GM19043 (cell line): ENCODE measurements around the gene AKNAD1.

Experiments
- ATAC-seq: cut with Tn5 transposase; IDR thresholded peaks from one replicate; pipeline ENCODE4 v1.9.1; 2021; ENCODE audit warnings: low read depth; ENCODE audit not compliant: unreplicated experiment

The AKNAD1 gene

DNA sequence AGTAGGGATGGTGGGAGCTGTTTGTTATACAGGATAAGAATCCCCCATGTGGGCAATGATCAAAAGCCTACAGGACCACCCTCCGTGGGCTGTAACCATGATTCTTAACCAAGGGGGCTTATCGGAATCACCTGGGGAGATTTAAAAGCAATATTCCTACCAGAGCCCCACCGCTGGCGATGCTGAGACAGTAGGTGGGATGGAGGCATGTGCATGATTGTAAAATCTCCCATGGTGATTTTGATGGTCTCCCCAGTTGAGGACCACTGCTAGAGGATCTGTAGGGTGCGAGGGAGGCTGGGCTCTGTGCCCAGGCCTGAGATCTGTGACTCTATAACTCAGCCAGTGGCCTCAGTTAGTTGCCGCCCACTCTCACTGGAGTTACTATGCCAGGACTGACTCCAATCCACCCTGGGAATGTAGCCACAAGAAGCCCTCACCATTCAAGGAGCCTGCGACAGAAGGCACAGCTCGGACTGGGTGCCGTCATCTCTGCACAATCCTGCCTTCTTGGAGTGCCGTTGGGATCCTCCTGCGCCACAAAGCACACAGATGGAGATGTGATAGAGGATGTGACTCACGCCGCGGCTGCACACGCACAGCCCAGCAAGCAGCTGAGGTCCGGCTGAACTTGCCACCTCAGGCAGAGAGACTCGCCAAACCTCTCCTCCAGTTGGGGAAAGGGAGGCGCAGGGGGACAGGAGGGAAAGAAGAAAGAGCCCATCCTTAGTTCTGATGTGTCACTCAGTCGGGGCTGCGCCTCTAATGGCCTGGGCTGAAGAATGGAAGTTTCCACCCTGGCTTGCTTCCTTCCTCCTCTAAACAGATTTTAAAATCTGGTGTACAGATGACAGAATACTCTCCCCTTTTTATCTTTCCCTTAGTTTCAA, 26.5 kb downstream of the AKNAD1 start:
- no peak for ATAC-seq

DNA sequence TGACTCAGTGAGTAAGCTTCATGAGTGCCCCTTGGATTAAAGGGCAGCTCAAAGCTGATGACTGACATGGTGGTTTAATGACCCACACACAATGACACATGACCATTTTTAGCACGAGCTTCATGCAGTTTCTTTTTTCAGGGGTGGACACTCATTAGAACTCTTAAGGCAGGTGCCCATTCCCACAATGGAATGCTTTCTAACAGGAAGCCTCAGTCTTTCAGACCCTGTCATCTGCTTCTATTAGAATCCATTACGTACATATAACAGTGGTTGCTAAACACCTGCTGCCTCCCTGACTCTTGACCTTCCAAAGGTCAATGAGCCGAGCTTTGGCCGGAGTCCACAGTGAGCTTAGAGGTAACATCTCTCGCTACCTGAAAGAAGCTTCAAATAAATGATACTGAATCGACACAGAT, 27.4 kb downstream of the AKNAD1 start:
- no peak for ATAC-seq

DNA sequence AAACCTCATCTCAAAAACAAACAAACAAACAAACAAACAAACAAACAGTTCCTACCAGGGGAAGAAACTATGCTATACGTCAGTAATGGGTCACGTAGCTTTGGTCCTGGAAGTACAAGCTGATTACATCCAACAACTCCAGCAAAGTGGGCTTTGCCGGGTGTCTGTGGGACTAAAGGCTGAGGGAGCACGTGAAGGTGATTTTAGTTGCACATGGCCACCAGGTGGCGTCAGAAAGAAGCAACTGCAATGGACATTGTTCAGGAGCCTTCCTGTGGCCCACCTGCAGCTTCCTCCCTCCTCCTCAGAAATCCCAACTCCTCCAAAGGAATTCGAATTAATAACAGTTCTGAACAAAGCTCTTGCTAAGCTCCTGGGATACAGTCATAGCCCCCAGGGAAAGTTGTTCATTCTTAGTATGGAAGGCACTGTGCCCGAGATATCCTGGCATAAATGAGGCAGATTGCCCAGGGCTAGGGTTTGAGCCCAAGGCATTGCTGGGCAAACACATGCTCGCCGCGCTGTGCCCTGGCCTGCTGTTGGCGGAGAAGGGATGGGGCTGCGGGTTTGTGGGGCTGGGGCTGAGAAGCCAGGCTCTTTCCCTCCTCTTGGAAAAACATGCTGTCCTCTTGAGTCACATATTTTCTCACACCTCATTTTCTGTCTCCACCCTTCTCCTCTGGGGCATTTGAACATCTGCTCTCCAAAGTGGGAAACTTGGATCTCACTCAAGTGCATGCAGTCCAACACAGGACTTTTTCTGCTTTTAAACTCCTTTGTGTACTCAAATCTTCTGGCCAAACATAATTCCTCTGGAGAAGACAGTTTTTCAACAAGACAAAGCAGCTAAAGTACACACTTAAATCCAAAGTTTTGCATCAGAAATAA, 28.6 kb downstream of the AKNAD1 start:
- ATAC-seq, result peak; percentile 77

DNA sequence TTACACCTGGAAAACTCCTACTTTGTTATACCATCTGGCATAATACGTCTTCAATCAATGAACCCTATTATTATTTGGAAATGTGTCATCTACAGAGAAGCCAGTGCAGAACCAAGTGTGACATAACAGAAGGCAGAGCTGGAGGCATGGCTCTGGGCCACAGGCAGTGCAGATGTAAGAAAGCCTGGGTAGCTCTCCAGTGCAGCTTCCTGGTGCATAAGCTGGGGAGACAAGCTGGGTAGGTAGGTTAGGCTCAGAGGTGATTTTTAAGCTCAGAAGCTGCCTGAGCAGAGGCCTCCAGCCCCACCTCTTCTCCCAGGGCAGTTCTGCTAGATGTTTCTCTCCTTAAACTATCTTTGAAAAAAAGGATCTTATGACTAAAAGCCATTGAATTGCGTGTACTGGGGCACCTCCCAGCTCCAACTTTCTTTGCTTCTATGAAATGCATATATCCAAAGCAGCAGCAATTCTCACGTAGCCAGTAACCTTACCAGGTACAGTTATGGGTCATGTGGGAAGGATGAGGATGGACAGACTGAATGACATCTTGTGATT, 30.7 kb downstream of the AKNAD1 start:
- no peak for ATAC-seq

DNA sequence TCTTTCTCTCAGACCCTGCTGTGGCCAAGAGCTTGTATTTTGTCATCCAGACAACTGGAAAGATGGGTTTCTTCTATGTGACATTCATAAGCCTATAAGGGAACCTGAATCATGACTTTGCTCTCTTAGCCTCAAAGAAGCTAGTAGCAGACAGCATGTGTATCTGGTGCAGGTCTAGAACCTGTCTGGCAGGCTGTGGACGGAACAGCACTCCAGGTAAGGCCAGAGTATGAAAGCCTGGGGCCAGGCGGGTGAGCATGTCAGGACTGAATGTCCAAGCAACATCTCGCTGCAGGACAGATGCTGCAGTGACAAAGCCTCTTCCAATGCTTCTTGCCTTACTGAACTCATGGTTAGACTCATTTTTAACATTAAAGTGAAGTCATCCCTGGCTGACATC, 32.8 kb downstream of the AKNAD1 start:
- no peak for ATAC-seq

DNA sequence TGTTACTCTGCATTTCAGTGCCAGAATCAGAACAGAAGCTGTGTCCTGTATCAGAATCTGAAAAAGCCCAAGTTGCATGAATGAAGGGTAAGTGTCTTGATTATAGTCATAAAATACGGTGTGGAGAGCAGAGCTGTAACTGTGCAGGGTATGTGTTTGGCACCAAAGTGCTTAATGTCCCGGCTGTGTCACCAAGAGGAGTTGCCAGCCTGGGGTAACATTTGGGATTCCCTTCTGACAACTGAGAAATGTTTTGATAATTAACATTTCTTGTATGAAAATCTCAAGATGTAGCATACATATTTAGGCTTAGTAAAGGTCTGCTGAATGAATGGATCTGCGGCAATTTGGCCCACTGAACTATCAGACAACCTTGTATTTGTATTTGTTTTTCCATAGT, 33.3 kb downstream of the AKNAD1 start:
- ATAC-seq, result no peak

DNA sequence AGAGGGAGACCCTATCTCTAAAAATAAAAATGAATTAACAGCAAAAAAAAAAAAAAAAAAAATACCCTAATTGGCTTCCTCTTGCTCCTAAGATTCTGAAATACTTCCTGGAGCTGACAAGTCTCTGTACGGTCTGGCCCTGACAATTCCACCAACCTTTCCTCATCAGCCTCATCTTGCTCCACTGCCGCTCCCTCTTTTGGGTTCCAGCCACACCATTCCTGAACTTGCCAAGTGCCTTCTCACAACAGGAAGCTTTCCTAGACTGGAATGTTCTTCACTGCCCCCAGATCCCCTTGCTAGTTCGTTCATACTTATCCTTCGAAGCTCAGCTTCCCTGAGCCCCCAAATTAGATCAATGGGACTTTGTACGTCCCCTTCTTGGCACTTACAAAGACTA, 37.0 kb downstream of the AKNAD1 start:
- ATAC-seq, result no peak

DNA sequence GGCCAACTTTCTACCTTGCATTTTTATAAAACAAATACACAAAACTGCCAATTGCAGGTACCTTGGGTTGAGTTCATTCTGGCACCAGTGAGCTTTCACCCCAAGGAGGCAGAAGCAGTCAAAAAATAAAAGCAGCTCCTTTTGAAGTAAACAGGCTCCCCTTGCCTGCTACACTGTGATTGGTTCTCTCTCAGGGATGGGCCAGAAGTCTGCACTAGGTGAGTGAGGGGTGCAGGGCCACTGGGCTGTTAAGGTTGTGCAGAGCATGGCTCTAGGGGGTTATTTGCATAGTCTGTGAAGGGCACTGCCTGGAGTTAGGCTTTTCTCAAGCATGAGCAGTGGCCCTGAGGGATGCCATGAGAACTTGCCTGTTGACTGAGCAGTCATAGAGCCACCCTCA, 39.1 kb downstream of the AKNAD1 start:
- no peak for ATAC-seq

DNA sequence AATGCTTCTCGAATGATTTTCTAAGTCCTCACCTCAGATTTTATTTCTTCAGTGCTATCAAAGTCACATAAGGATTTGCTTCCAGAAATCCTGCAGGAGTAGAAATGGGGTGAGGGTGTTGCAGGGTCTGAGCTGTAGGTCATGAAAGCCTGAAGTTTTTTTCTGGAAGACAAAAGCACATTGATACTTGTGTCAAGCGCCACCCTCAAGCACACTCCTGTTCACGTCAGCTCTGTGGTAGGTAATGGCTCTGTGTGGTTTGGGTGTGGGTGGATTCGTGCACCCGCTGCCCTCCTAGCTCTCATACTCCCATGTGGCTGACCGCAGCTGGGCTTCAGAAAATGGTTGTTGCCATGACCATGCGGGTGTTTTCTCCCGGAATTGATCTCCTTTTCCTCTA, 39.9 kb downstream of the AKNAD1 start:
- ATAC-seq, result no peak

DNA sequence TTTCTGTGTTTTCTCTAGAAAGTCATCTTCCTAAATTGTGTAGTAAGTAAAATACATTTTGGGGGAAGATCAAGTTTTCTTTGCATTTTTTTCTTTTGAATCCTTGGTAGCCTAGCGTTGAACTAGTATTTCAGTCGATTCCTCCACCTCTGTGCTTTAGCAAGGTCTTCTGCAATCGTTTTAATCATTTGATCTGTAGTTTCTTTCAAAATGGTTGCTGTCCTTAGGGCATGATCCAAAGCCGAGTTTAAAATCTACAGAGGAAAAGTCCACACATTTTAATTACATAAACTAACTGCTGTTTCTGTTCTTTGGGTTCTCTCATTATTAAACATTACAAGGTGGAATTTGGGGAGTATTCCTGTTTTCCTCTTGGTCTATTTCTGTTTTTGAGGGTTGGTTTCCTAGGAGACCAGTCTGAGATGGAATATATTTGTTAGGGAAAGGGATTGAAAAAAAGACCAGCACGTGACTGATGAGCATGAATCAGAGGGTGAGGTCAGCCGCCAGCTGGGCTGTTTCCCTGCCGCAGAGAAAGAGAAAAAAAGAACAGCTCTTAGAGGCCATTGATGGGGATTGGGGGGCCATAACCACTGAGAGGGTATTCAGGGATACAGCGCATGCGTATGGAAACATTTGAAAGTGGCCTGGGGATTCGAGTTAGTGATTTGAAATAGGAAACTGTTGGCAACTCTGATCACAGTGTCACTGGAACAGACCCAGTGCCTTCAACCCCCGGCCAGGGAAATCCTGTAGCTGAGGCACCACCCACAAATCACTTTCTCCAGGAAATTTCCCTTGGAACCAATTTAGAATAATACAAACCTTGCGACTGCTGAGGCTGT, 40.6 kb downstream of the AKNAD1 start:
- no peak for ATAC-seq

DNA sequence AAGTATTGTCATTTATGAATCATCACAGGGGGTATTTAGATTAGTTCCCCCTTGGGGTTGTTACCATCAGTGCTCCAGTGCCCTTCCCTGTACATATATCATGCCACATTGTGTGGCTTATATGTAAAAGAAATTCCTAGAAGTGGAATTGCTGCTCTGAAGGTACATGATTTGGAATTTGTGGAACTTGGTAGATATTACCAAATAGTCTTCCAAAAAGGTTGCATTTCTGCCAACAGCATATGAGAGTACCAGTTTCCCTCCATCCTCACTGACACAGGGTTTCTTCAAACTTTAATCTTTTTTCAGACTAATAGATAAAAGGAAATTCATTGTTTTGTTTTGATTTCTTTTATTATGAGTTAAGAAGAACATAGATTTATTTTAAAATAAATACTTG, 41.3 kb downstream of the AKNAD1 start:
- no peak for ATAC-seq

DNA sequence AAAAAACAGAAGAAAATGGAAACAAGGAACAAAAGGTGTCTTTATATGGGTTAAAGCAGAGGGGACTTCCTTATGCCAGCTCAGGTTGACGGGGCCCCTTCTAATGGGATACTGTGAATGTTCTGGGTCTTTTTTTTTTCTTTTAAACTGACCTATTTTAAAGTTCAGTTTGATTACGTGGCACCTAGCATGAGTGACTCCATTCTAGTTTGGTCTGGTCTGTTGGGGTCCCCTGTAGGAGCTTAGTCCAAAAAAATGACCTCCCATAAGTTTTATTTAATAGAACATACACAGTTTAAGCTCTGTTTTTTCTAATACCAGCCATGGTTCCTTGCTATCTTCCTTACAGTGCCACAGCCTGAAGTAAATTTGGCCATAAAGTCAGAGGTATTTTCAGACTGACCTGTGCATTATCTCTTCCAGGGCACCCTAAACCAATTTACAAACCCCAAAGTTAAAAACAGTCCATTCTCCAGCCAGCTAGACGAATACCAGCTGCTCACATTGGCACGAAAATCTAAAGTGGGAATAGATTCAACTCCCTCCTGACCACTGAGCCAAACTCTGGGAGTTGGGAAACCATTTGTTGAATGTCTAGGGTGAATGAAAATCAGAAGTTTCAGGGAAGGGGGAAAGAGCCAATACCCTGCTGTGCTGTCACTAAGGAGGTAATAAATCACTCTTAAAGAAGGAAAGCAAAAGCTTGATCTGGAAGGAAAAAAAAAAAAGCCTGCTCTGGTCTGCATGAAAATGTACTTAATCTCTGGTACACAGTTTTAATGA, 42.4 kb downstream of the AKNAD1 start:
- ATAC-seq, result no peak

DNA sequence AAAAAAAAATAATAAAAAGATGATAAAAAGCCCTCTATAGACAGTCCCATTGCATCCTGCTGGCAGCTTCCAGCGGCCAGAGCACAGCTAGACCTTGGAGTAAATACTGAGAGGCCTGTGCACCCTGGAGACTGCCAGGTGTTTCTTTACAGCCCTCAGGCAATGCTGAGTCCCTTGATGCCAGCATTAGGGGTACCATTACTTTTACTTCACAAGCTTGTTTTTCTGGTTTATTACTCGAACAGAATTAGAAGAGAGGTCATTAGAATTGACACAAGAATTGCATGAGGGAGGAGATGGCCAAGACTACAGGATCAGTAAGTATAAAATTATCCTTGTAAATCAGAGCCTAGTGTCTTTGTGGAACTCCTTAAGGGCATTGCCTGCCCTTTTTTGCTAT, 43.6 kb downstream of the AKNAD1 start:
- ATAC-seq, result no peak

DNA sequence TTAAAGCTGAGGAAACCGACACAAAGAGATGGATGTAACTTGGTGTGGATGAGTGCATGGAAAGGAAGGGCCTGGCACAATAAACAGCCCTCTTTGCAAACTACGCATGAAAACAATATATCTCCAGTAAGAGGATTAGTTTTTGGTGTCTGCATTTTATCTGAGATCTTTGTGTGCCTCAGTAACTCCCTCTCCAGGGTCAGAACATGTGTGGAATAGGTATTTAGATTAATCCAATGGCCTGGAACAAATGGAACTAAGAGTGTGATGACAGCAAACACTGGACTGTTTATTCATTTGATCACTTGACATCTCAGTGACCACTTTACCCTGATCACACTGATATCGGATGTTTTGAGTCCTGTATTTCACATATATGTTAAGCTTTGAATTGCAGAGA, 45.3 kb downstream of the AKNAD1 start:
- ATAC-seq, result no peak

DNA sequence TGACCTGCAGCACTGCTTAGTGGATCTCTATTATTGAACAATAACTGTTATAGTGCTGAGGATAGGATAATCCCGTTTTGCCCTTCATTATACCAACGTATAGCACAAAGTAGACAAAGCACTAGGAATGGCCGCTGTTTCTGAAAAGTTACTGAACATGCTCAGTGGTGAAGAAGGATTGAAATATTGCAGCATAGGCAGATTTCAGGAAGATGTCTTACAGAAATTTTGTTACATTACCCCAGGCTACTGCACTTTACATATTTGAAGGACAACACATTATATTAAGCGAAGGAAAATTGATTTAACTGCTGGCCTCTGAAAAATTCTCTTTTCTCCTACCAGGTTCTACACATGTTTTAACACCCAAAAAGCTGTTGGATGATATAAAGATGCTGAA, 48.5 kb downstream of the AKNAD1 start:
- no peak for ATAC-seq

DNA sequence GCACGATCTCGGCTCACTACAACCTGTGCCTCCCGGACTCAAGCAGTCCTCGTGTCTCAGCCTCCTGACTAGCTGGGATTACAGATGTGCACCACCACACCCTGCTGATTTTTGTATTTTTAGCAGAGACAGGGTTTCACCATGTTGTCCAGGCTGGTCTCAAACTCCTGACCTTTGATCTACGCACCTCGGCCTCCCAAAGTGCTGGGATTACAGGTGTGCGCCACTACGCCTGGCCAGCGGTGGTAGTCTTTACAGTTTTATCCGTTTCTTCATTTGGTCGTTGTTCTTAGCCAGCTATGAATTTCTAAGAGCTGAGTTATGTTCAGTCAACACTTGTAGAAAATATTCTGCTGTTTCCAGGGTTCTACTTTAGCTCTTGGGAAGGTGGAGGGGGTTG, 53.3 kb downstream of the AKNAD1 start:
- no peak for ATAC-seq

DNA sequence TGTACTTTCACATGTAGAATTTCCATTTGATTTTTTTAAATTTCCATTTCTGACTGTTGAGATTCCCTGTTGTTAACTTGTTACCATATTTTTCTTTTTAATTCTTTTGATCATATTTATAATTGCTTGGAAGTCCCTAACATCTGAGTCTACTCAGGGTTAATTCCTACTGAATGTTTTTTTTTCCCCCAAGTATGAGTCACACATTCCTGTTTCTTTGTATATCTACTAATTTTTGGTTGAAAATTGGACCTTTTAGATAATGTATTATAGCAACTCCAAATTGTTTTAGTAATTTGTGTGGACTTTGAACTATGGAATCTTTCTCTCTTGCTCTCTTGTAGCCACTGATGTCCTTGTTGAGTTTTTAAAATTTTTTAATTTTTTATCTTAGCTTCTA, 55.8 kb downstream of the AKNAD1 start:
- no peak for ATAC-seq

DNA sequence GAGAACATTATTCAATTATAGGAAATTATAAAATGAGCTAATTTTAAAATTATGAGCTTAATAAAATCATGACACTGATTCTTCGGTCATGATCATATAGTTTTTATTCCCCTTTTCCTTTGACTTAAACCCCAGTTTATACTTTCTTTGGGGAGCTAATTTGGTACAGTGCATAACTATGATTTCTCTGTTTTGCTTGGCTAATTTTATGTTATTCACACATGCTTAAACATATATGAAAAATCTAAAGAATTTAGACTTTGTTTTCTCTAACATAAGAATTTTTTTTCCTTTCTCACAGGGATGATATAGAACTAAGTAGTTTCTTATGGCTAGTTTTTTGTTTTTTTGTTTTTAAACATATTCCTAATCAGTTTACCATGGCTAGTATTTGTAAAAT, 57.9 kb downstream of the AKNAD1 start:
- no peak for ATAC-seq

DNA sequence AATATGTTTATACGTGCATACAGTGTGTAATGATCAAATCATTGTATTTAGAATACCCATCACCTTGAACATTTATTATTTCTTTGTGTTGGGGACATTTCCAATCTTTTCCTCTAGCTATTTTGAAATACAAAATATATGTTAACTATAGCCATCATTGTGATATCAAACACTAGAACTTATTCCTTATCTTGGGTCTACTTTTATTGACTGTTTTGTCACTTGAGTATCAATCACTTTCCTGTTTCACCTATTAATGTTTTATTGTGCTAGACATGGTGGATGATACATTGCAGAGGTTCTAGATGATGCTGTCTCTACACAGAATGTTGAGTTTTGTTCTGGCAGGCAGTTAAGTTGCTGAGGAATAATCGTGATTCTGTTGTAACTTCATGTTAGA, 64.5 kb downstream of the AKNAD1 start:
- no peak for ATAC-seq

DNA sequence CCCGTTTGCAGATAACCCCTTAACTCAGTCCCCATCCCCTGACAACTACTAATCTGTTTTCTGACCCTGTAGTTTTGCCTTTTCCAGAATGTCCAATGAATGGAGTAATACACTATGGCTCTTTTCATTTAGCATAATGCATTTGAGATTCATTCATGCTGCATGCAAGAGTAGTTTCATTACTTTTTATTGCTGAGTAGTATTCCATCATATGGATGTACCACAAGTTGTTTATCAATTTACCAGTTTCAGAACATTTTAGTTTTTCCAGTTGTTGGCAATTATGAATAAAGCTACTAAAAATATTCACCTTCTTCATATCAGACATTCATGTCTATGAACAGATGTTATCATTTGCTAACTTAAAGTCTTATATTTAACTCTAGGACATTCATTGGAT, 65.1 kb downstream of the AKNAD1 start:
- no peak for ATAC-seq
